Naive thymus-derived CD8-positive, alpha-beta T cell (primary cell): ENCODE results near the gene SUMO4. TPM values are rescaled to one million over a fixed set of nuclear protein-coding genes. Genes with fewer than 3 reads are reported as not detected.
A peak's percentile ranks its signal among the peaks of the same experiment; 100 is the strongest.

Experiments used
- ATAC-seq, 2 donors: fragments of 150-1000 bp; cut with Tn5 transposase in 1 of 2; sonication (Bioruptor Pico), chemical (Tn5 transposase) in 1 of 2; 1 replicate in 1 of 2; 2 replicates in 1 of 2; pipeline ENCODE4 v1.10.0; 2021; ENCODE audit warnings: mild to moderate bottlenecking in 2 of 2, moderate library complexity in 2 of 2
- POLR2A ChIA-PET: fragments of 350-600 bp; sonication (Branson Sonifier 250); formaldehyde crosslinking; loops from one replicate; lab custom pipeline; 2021; ENCODE audit warnings: antibody characterized with exemption; lab: Charles Lee
- DNase-seq, 10 donors: peaks; one replicate each; pipeline versions ENCODE4 v3.0.0 to v3.0.0-alpha.2; 2020 to 2022
- H3K27ac Mint-ChIP-seq, 10 donors: one replicate each; pipeline ENCODE4 v1.8.0; 2020 to 2022; ENCODE audit warnings: mild to moderate bottlenecking in 10 of 10, mixed read lengths in 10 of 10, moderate library complexity in 4 of 10, inconsistent platforms in 1 of 10
- H3K27me3 Mint-ChIP-seq, 5 donors: one replicate each; pipeline ENCODE4 v1.8.0; 2021 to 2022; ENCODE audit warnings: mixed read lengths in 5 of 5
- H3K36me3 Mint-ChIP-seq, 3 donors: one replicate each; pipeline ENCODE4 v1.8.0; 2020 to 2022; ENCODE audit warnings: mixed read lengths in 3 of 3, mild to moderate bottlenecking in 2 of 3, inconsistent platforms in 1 of 3
- H3K4me1 Mint-ChIP-seq, 4 donors: one replicate each; pipeline ENCODE4 v1.8.0; 2021 to 2022; ENCODE audit warnings: mixed read lengths in 4 of 4
- H3K4me3 Mint-ChIP-seq, 10 donors: one replicate each; pipeline ENCODE4 v1.8.0; 2020 to 2022; ENCODE audit warnings: mild to moderate bottlenecking in 10 of 10, mixed read lengths in 10 of 10, moderate library complexity in 6 of 10, inconsistent platforms in 1 of 10
- H3K9me3 Mint-ChIP-seq, 9 donors: one replicate each; pipeline ENCODE4 v1.8.0; 2020 to 2022; ENCODE audit warnings: mixed read lengths in 9 of 9, mild to moderate bottlenecking in 3 of 9, inconsistent platforms in 1 of 9, moderate library complexity in 1 of 9
- polyA plus RNA-seq, 3 donors: library from polyadenylated mRNA; unstranded; fragments of 300-500 nt; fragmentation: Illumina TruSeq; gene quantifications; one replicate each; pipeline ENCODE4 v1.2.3, GENCODE V29; 2021
- total RNA-seq, 8 experiments: library from RNA in 2 of 8; stranded (reverse) in 2 of 8; gene quantifications; one replicate each; pipeline ENCODE4 v1.2.3 and lab custom pipeline; 2021 to 2026

SUMO4 gene
- 1 to 10 TPM; 5.1 to 6.0 TPM for total RNA-seq
- under 1 TPM; 0.30 to 0.80 (median 0.37) TPM for polyA plus RNA-seq
- 1.5 to 4.9 (median 2.6) reads per million in 6 experiments for total RNA-seq (lab: John Stamatoyannopoulos, UW)

DNA sequence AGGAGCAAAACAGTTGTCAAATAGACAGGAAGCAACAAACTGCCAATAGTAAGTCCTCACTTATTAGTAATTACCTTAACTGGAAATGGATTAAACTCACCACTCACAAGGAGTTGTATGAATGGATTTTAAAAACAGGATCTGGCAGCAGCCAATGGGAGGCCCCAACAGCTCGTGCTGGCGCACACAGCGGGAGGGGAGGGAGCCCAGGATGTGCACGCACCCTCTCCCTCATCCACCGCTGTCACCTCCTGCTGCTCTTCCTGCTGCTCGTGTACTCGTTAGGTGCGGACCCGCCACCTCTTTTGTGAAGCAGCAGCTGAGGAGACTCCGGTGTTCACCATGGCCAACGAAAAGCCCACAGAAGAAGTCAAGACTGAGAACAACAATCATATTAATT lies at the start of gene SUMO4:
Gene SUMO4 (plus strand): TSS at position 213 of the 400 bp plus-strand sequence. CDS start 130 bp downstream, at position 343.
- ATAC-seq, result no peak
- peaks cover 3 to 85% (median 48%) of the 10 kb centered on the region in 3 donors for H3K36me3 Mint-ChIP-seq
- POLR2A ChIA-PET, result no interaction called here
- peaks cover 5 to 12% (median 8%) of the 10 kb centered on the region in 4 donors for H3K4me1 Mint-ChIP-seq
- no peak within 1 kb of the TSS for H3K4me3 Mint-ChIP-seq
- DNase-seq, result no peak
- no peaks in the 10 kb centered on the region for H3K9me3 Mint-ChIP-seq
- H3K27me3 Mint-ChIP-seq, result no peaks in the 10 kb centered on the region
- H3K27ac Mint-ChIP-seq, result peak within 1 kb of the TSS in 4 of 10 donors; percentile 3 to 58 (median 47)

- ATAC-seq, result peak; percentile 49 to 60
- H3K27ac Mint-ChIP-seq, result peak overlapping the region in 3 of 10 donors; percentile 58 to 78 (median 65)
- no peak overlapping the region for H3K4me3 Mint-ChIP-seq
- POLR2A ChIA-PET, result interaction anchor here (0.6 kb wide), 1 partner anchor 289 kb away, joined by 3 read pairs; no protein-coding TSS in a partner anchor
- peaks cover 25 to 87% (median 75%) of the 10 kb centered on the region in 4 donors for H3K4me1 Mint-ChIP-seq
- no peaks in the 10 kb centered on the region for H3K27me3 Mint-ChIP-seq
- peaks cover 0 to 28% (median 2%) of the 10 kb centered on the region in 3 donors for H3K36me3 Mint-ChIP-seq
- no peak for DNase-seq
- H3K9me3 Mint-ChIP-seq, result no peaks in the 10 kb centered on the region
Measured at GRCh38 chr6:149354009-149354408, 46.1 kb upstream of the SUMO4 start.

GRCh38 chr6:149356081-149356750 lies 43.8 kb upstream of the SUMO4 start:
- peaks cover 25 to 86% (median 75%) of the 10 kb centered on the region in 4 donors for H3K4me1 Mint-ChIP-seq
- H3K27me3 Mint-ChIP-seq, result no peaks in the 10 kb centered on the region
- POLR2A ChIA-PET, result no interaction called here
- ATAC-seq, result peak; percentile 30 to 41
- peaks cover 0 to 7% (median 0%) of the 10 kb centered on the region in 9 donors for H3K9me3 Mint-ChIP-seq
- H3K4me3 Mint-ChIP-seq, result no peak overlapping the region
- H3K36me3 Mint-ChIP-seq, result peaks cover 8 to 30% (median 13%) of the 10 kb centered on the region in 3 donors
- H3K27ac Mint-ChIP-seq, result peak overlapping the region in 4 of 10 donors; percentile 6 to 60 (median 56)
- no peak for DNase-seq

GRCh38 chr6:149357726-149358538 lies 42.1 kb upstream of the SUMO4 start:
- peak overlapping the region in 5 of 10 donors; percentile 10 to 85 (median 57) for H3K27ac Mint-ChIP-seq
- no peaks in the 10 kb centered on the region for H3K27me3 Mint-ChIP-seq
- no peak for DNase-seq
- peak overlapping the region in 3 of 10 donors; percentile 1 to 46 (median 26) for H3K4me3 Mint-ChIP-seq
- POLR2A ChIA-PET, result no interaction called here
- peaks cover 0 to 13% (median 5%) of the 10 kb centered on the region in 9 donors for H3K9me3 Mint-ChIP-seq
- peak in 1 of 2 donors; percentile 16 for ATAC-seq
- peaks cover 27 to 85% (median 76%) of the 10 kb centered on the region in 4 donors for H3K4me1 Mint-ChIP-seq
- H3K36me3 Mint-ChIP-seq, result peaks cover 15 to 36% (median 25%) of the 10 kb centered on the region in 3 donors

GRCh38 chr6:149359440-149359839 lies 40.6 kb upstream of the SUMO4 start:
- Mint-ChIP-seq H3K27ac (peak overlapping the region in 6 of 10 donors; percentile 28 to 85 (median 78)), H3K4me3 (peak overlapping the region in 3 of 10 donors; percentile 19 to 34 (median 26))
- POLR2A ChIA-PET, result interaction anchor here (1.0 kb wide), 1 partner anchor 56 kb away, joined by 5 read pairs; no protein-coding TSS in a partner anchor

GRCh38 chr6:149360536-149360935 lies 39.5 kb upstream of the SUMO4 start:
- peaks cover 0 to 13% (median 5%) of the 10 kb centered on the region in 9 donors for H3K9me3 Mint-ChIP-seq
- H3K27ac Mint-ChIP-seq, result peak overlapping the region in 7 of 10 donors; percentile 29 to 90 (median 75)
- no peak overlapping the region for H3K4me3 Mint-ChIP-seq
- H3K27me3 Mint-ChIP-seq, result no peaks in the 10 kb centered on the region
- H3K36me3 Mint-ChIP-seq, result peaks cover 15 to 34% (median 25%) of the 10 kb centered on the region in 3 donors
- ATAC-seq (no peak), DNase-seq (no peak)
- peaks cover 32 to 91% (median 68%) of the 10 kb centered on the region in 4 donors for H3K4me1 Mint-ChIP-seq
- POLR2A ChIA-PET, result interaction anchor here (0.9 kb wide), 1 partner anchor 9 kb away, joined by 3 read pairs; no protein-coding TSS in a partner anchor

More at GRCh38 chr6:149359440-149359839, 40.6 kb upstream of the SUMO4 start:
- ATAC-seq, result no peak
- DNase-seq, result no peak
- Mint-ChIP-seq H3K4me1 (peaks cover 30 to 89% (median 70%) of the 10 kb centered on the region in 4 donors), H3K36me3 (peaks cover 15 to 34% (median 25%) of the 10 kb centered on the region in 3 donors), H3K27me3 (no peaks in the 10 kb centered on the region), H3K9me3 (peaks cover 0 to 13% (median 5%) of the 10 kb centered on the region in 9 donors)

- Mint-ChIP-seq H3K4me3 (peak overlapping the region in 2 of 10 donors; percentile 19 to 59), H3K4me1 (peaks cover 33 to 80% (median 58%) of the 10 kb centered on the region in 4 donors), H3K27me3 (no peaks in the 10 kb centered on the region), H3K36me3 (peaks cover 15 to 34% (median 25%) of the 10 kb centered on the region in 3 donors), H3K9me3 (peaks cover 0 to 13% (median 5%) of the 10 kb centered on the region in 9 donors), H3K27ac (peak overlapping the region in 6 of 10 donors; percentile 35 to 85 (median 56))
- POLR2A ChIA-PET, result no interaction called here
- ATAC-seq, result no peak
- no peak for DNase-seq
Measured at GRCh38 chr6:149362289-149362688, 37.8 kb upstream of the SUMO4 start.

DNA sequence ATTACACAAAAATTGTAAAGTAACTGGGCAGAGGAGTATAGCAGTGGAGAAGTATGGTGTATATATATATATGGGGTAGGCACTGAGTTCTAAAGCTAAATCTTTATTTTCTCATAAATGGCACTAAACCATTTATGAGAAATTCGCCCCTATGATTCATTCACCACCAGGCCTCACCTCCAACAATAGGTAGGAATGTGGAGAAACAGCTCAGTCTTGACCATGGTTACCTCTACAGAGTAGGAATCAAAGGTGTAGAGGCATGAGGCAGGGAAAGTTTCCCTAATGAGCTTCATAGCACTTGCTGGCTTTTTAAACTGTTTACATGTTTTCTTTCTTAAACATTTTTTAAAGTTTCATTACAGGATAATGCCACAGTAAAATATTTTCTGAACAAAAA lies 36.9 kb upstream of the SUMO4 start:
- Mint-ChIP-seq H3K27ac (peak overlapping the region in 8 of 10 donors; percentile 18 to 85 (median 50)), H3K4me3 (no peak overlapping the region), H3K36me3 (peaks cover 15 to 28% (median 25%) of the 10 kb centered on the region in 3 donors), H3K27me3 (no peaks in the 10 kb centered on the region), H3K4me1 (peaks cover 33 to 71% (median 50%) of the 10 kb centered on the region in 4 donors), H3K9me3 (peaks cover 0 to 13% (median 5%) of the 10 kb centered on the region in 9 donors)
- ATAC-seq, result no peak
- no peak for DNase-seq
- POLR2A ChIA-PET, result interaction anchor here (0.7 kb wide), 1 partner anchor 9 kb away, joined by 3 read pairs; no protein-coding TSS in a partner anchor

DNA sequence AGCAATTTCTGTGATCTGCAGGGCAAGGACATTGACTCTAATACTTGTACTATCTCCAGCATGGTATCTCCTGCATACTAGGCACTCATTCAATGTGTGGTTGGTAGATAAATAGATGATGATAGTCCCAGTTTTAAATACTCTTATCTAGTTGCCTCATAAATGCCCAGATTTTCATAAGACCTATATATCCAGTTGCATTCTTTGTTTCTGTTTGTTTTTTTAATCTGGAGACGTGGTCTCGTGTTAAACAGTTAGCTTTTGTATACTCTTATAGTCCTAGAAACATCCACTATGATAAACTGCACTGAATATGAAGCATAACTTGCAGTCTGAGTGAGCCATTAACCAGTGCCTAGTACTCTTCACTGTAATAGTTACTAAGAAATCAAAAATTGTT lies 35.5 kb upstream of the SUMO4 start:
- POLR2A ChIA-PET, result interaction anchor here (1.2 kb wide), 1 partner anchor 9 kb away, joined by 4 read pairs; no protein-coding TSS in a partner anchor
- H3K4me3 Mint-ChIP-seq, result peak overlapping the region in 6 of 10 donors; percentile 3 to 24 (median 12)

GRCh38 chr6:149365197-149365596 lies 34.9 kb upstream of the SUMO4 start:
- POLR2A ChIA-PET, result interaction anchor here (0.5 to 1.2 kb wide), 2 partner anchors 8 to 55 kb away, joined by 4 read pairs; no protein-coding TSS in a partner anchor
- Mint-ChIP-seq H3K4me3 (peak overlapping the region in 7 of 10 donors; percentile 7 to 66 (median 58)), H3K36me3 (peaks cover 16 to 25% (median 24%) of the 10 kb centered on the region in 3 donors), H3K27me3 (no peaks in the 10 kb centered on the region), H3K9me3 (peaks cover 0 to 12% (median 5%) of the 10 kb centered on the region in 9 donors), H3K4me1 (peaks cover 20 to 65% (median 40%) of the 10 kb centered on the region in 4 donors), H3K27ac (peak overlapping the region in 7 of 10 donors; percentile 82 to 90 (median 86))
- peak in 1 of 2 donors; percentile 26 for ATAC-seq
- DNase-seq, result peak in 2 of 10 donors; percentile 33 to 37

More for the DNA sequence above, 35.5 kb upstream of the SUMO4 start:
- H3K27me3 Mint-ChIP-seq, result no peaks in the 10 kb centered on the region
- no peak for ATAC-seq
- H3K9me3 Mint-ChIP-seq, result peaks cover 0 to 13% (median 5%) of the 10 kb centered on the region in 9 donors
- H3K27ac Mint-ChIP-seq, result peak overlapping the region in 7 of 10 donors; percentile 34 to 88 (median 66)
- H3K4me1 Mint-ChIP-seq, result peaks cover 22 to 63% (median 39%) of the 10 kb centered on the region in 4 donors
- H3K36me3 Mint-ChIP-seq, result peaks cover 15 to 25% (median 23%) of the 10 kb centered on the region in 3 donors
- no peak for DNase-seq

DNA sequence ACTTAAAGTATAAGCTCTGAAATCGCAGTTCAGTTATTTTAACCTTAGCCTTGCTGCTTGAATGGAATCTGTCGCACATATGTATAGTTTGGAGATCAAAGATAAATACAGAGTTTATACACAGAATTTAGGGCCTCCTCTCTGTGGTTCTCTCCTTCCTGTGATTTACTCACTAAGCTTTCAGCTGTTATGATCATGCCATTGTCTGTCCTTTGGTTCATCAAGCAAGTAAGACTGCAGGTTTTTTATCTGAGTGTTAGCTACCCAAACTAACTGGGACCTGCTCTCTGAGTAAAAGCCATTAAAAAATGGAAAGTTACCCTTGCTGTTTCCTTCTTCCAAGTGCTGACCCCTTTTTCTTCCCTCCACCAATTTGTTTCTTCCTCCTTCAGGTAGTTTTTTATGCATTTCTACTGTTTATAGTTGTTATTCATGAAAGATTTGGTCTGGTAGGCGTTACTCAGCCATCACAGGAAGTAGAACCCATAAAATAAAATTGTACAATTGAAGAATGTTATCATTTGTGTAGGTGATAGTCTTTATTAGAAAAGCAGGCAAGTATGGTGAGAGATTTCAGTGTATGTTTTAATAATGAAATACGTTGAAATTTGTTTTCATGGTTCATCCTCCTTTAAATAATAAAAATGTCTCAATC lies 33.7 kb upstream of the SUMO4 start:
- peaks cover 19 to 64% (median 40%) of the 10 kb centered on the region in 4 donors for H3K4me1 Mint-ChIP-seq
- ATAC-seq (peak; percentile 92), DNase-seq (peak in 4 of 10 donors; percentile 32 to 70 (median 53))
- POLR2A ChIA-PET, result interaction anchor here (0.6 to 1.2 kb wide), 3 partner anchors 9 to 49 kb away, joined by 3 to 9 read pairs (median 4); partner anchors contain the start of gene TAB2
- peaks cover 0 to 9% (median 5%) of the 10 kb centered on the region in 9 donors for H3K9me3 Mint-ChIP-seq
- peaks cover 16 to 26% (median 17%) of the 10 kb centered on the region in 3 donors for H3K36me3 Mint-ChIP-seq
- no peak overlapping the region for H3K4me3 Mint-ChIP-seq
- no peaks in the 10 kb centered on the region for H3K27me3 Mint-ChIP-seq
- H3K27ac Mint-ChIP-seq, result no peak overlapping the region
